Measurements from ENCODE around the gene CREB5.

DNA sequence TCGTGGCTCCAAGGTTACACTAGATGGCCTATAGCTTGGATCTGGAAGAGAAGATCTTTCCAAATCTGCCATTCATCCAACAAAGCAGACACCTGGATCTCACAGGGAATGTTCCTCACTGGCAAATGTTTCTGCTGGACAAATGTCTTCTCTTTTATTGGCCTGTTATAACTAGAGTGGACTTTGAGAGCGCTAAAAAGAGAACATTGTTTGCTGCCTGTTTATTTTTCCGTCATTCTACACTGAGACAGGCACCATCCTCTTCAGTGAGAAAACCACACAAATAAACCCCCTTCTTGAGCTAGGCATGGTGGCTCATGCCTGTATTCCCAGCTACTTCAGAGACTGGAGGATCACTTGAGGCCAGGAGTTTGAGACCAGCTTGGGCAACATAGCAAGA lies 206.9 kb downstream of the CREB5 start:
- TF ChIP-seq, protein P1, sequence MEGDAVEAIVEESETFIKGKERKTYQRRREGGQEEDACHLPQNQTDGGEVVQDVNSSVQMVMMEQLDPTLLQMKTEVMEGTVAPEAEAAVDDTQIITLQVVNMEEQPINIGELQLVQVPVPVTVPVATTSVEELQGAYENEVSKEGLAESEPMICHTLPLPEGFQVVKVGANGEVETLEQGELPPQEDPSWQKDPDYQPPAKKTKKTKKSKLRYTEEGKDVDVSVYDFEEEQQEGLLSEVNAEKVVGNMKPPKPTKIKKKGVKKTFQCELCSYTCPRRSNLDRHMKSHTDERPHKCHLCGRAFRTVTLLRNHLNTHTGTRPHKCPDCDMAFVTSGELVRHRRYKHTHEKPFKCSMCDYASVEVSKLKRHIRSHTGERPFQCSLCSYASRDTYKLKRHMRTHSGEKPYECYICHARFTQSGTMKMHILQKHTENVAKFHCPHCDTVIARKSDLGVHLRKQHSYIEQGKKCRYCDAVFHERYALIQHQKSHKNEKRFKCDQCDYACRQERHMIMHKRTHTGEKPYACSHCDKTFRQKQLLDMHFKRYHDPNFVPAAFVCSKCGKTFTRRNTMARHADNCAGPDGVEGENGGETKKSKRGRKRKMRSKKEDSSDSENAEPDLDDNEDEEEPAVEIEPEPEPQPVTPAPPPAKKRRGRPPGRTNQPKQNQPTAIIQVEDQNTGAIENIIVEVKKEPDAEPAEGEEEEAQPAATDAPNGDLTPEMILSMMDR (conservative IDR thresholded peaks at IDR 0.05): no peak
- TF ChIP-seq EZH2 (IDR thresholded peaks at IDR 0.05; ENCODE audit: low read depth): no peak
